Left kidney (tissue), 8 donors: ENCODE measurements around the gene UBA52. TPM values are rescaled to one million over a fixed set of nuclear protein-coding genes. Genes with fewer than 3 reads are reported as not detected.
"Not testable (repeated sequence)": the region's sequence is repeated elsewhere in the genome, so short reads cannot be mapped to it uniquely, and the experiment has no call there.

Source experiments
- DNase-seq: peaks from one replicate; pipeline ENCODE4 v3.0.0-alpha.2; 2013
- long read RNA-seq, 8 donors: transcript quantifications; one replicate each; lab custom pipeline, GENCODE V29; 2026
- polyA plus RNA-seq: library from polyadenylated mRNA; unstranded; fragments of 120-200 nt; gene quantifications from one replicate; pipeline ENCODE4 v1.2.1, GENCODE V29; 2013; ENCODE audit not compliant: insufficient read length

The UBA52 gene
- polyA plus RNA-seq: 717 TPM
- long read RNA-seq, donor 1, transcript UBA52-209 (4 exons, 514 nt): minor isoform, 203 of 911 reads
- long read RNA-seq, donor 1, transcript UBA52-201 (5 exons, 572 nt): major isoform, 329 of 911 reads
- long read RNA-seq, donor 1, transcript UBA52-202 (5 exons, 2,845 nt): minor isoform, 164 of 911 reads
- long read RNA-seq, donor 1, transcript UBA52-206 (3 exons, 508 nt): minor isoform, 8 of 911 reads
- long read RNA-seq, donor 1, partial matches to known transcripts: 127 of 911 reads
- long read RNA-seq, donor 1, other reads (novel, unspliced or antisense): 75 of 911 reads
- long read RNA-seq, donor 2, transcript UBA52-206 (3 exons, 508 nt): minor isoform, 5 of 681 reads
- long read RNA-seq, donor 2, transcript UBA52-202 (5 exons, 2,845 nt): minor isoform, 142 of 681 reads
- long read RNA-seq, donor 2, transcript UBA52-209 (4 exons, 514 nt): minor isoform, 159 of 681 reads
- long read RNA-seq, donor 2, transcript UBA52-201 (5 exons, 572 nt): major isoform, 256 of 681 reads
- long read RNA-seq, donor 2, partial matches to known transcripts: 66 of 681 reads
- long read RNA-seq, donor 2, other reads (novel, unspliced or antisense): 52 of 681 reads
- long read RNA-seq, donor 3, transcript UBA52-201 (5 exons, 572 nt): major isoform, 249 of 608 reads
- long read RNA-seq, donor 3, transcript UBA52-209 (4 exons, 514 nt): minor isoform, 117 of 608 reads
- long read RNA-seq, donor 3, transcript UBA52-202 (5 exons, 2,845 nt): minor isoform, 132 of 608 reads
- long read RNA-seq, donor 3, partial matches to known transcripts: 52 of 608 reads
- long read RNA-seq, donor 3, other reads (novel, unspliced or antisense): 51 of 608 reads
- long read RNA-seq, donor 4, transcript UBA52-202 (5 exons, 2,845 nt): minor isoform, 38 of 189 reads
- long read RNA-seq, donor 4, transcript UBA52-201 (5 exons, 572 nt): major isoform, 69 of 189 reads
- long read RNA-seq, donor 4, transcript UBA52-209 (4 exons, 514 nt): minor isoform, 34 of 189 reads
- long read RNA-seq, donor 4, partial matches to known transcripts: 37 of 189 reads
- long read RNA-seq, donor 4, other reads (novel, unspliced or antisense): 8 of 189 reads
- long read RNA-seq, donor 5, transcript UBA52-209 (4 exons, 514 nt): minor isoform, 270 of 1,306 reads
- long read RNA-seq, donor 5, transcript UBA52-206 (3 exons, 508 nt): minor isoform, 5 of 1,306 reads
- long read RNA-seq, donor 5, transcript UBA52-202 (5 exons, 2,845 nt): minor isoform, 264 of 1,306 reads
- long read RNA-seq, donor 5, transcript UBA52-201 (5 exons, 572 nt): major isoform, 489 of 1,306 reads
- long read RNA-seq, donor 5, partial matches to known transcripts: 129 of 1,306 reads
- long read RNA-seq, donor 5, other reads (novel, unspliced or antisense): 144 of 1,306 reads
- long read RNA-seq, donor 6, transcript UBA52-206 (3 exons, 508 nt): minor isoform, 5 of 1,009 reads
- long read RNA-seq, donor 6, transcript UBA52-201 (5 exons, 572 nt): major isoform, 325 of 1,009 reads
- long read RNA-seq, donor 6, transcript UBA52-202 (5 exons, 2,845 nt): minor isoform, 142 of 1,009 reads
- long read RNA-seq, donor 6, transcript UBA52-209 (4 exons, 514 nt): minor isoform, 256 of 1,009 reads
- long read RNA-seq, donor 6, partial matches to known transcripts: 180 of 1,009 reads
- long read RNA-seq, donor 6, other reads (novel, unspliced or antisense): 95 of 1,009 reads
- long read RNA-seq, donor 7, transcript UBA52-201 (5 exons, 572 nt): major isoform, 504 of 1,249 reads
- long read RNA-seq, donor 7, transcript UBA52-202 (5 exons, 2,845 nt): minor isoform, 222 of 1,249 reads
- long read RNA-seq, donor 7, transcript UBA52-209 (4 exons, 514 nt): minor isoform, 236 of 1,249 reads
- long read RNA-seq, donor 7, partial matches to known transcripts: 141 of 1,249 reads
- long read RNA-seq, donor 7, other reads (novel, unspliced or antisense): 134 of 1,249 reads
- long read RNA-seq, donor 8, transcript UBA52-209 (4 exons, 514 nt): minor isoform, 82 of 337 reads
- long read RNA-seq, donor 8, transcript UBA52-202 (5 exons, 2,845 nt): minor isoform, 60 of 337 reads
- long read RNA-seq, donor 8, transcript UBA52-201 (5 exons, 572 nt): major isoform, 137 of 337 reads
- long read RNA-seq, donor 8, partial matches to known transcripts: 34 of 337 reads
- long read RNA-seq, donor 8, other reads (novel, unspliced or antisense): 19 of 337 reads

GRCh38 chr19:18571564-18572344, at the start of gene UBA52:
TSS of gene UBA52 (plus strand) at chr19:18571857. CDS start at chr19:18573301, 1,444 bp downstream.
- DNase-seq: peak; percentile 97

GRCh38 chr19:18522124-18522861, 49.4 kb upstream of the UBA52 start:
- DNase-seq: peak; percentile 100

GRCh38 chr19:18522862-18523440, 48.7 kb upstream of the UBA52 start:
- not testable (repeated sequence) for DNase-seq

- DNase-seq: no peak
Observed at GRCh38 chr19:18523841-18524240, 47.8 kb upstream of the UBA52 start.

GRCh38 chr19:18526316-18526715, 45.3 kb upstream of the UBA52 start:
- DNase-seq: no peak

- DNase-seq: no peak
Observed at GRCh38 chr19:18529782-18530181, 41.9 kb upstream of the UBA52 start.

- DNase-seq: no peak
Observed at GRCh38 chr19:18531485-18531884, 40.2 kb upstream of the UBA52 start.

- no peak for DNase-seq
Observed at GRCh38 chr19:18532168-18532890, 39.3 kb upstream of the UBA52 start.

GRCh38 chr19:18533058-18533457, 38.6 kb upstream of the UBA52 start:
- DNase-seq: no peak

- DNase-seq: no peak
Observed at GRCh38 chr19:18536475-18536874, 35.2 kb upstream of the UBA52 start.

GRCh38 chr19:18537431-18537830, 34.2 kb upstream of the UBA52 start:
- no peak for DNase-seq

- DNase-seq: no peak
Observed at GRCh38 chr19:18538115-18538514, 33.5 kb upstream of the UBA52 start.

GRCh38 chr19:18539372-18539771, 32.3 kb upstream of the UBA52 start:
- DNase-seq: no peak

GRCh38 chr19:18540200-18540599, 31.5 kb upstream of the UBA52 start:
- DNase-seq: not testable (repeated sequence)

GRCh38 chr19:18541258-18541991, 30.2 kb upstream of the UBA52 start:
- no peak for DNase-seq
